ENCODE measurements around the gene CIB4.

CIB4 gene

DNA sequence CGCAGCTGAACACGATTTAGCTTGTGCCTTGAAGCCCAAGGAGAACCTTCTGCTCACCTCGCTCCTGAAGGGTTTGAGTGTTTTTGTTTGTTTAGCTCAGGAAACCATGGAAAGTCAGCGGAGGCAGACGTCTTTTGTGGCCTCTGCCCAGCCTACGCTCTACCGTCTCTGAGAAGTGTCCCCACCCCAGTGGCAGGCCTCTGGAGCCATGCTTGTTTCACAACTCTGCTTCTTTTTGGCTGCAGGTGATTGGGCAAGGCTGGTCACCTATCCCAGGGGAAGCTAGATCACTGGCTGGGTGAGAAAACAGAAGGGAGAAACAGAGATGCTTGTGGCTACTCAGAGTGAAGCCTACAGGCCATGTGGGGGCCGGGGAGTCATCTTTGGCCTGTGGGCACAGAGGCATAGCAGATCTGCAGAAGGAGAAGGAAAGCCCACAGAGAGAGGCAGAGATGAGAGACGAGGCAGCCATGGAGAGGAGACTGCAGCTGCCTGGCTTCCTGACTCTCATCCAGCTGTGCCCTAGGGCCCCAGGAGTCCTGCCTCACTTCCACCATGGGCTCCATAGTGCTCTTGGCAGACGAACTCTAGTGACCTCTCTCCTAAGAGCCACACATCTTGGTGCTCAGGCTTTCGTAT is 50.1 kb downstream of the CIB4 start:
- no peak overlapping the region for H3K4me3 ChIP-seq
- TF ChIP-seq, protein P1, sequence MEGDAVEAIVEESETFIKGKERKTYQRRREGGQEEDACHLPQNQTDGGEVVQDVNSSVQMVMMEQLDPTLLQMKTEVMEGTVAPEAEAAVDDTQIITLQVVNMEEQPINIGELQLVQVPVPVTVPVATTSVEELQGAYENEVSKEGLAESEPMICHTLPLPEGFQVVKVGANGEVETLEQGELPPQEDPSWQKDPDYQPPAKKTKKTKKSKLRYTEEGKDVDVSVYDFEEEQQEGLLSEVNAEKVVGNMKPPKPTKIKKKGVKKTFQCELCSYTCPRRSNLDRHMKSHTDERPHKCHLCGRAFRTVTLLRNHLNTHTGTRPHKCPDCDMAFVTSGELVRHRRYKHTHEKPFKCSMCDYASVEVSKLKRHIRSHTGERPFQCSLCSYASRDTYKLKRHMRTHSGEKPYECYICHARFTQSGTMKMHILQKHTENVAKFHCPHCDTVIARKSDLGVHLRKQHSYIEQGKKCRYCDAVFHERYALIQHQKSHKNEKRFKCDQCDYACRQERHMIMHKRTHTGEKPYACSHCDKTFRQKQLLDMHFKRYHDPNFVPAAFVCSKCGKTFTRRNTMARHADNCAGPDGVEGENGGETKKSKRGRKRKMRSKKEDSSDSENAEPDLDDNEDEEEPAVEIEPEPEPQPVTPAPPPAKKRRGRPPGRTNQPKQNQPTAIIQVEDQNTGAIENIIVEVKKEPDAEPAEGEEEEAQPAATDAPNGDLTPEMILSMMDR (IDR thresholded peaks at IDR 0.05): no peak
- intact Hi-C loops (cut with DNase I; ENCODE audit: low total_unique reads): no loop called here
- H3K27me3 ChIP-seq: peaks cover 0 to 3% of the 10 kb centered on the region in 2 donors
- H3K36me3 ChIP-seq: no peaks in the 10 kb centered on the region
- H3K27ac ChIP-seq: no peak overlapping the region
- H3K4me1 ChIP-seq: no peaks in the 10 kb centered on the region
- no peak for DNase-seq
- H3K9me3 ChIP-seq: no peaks in the 10 kb centered on the region

DNA sequence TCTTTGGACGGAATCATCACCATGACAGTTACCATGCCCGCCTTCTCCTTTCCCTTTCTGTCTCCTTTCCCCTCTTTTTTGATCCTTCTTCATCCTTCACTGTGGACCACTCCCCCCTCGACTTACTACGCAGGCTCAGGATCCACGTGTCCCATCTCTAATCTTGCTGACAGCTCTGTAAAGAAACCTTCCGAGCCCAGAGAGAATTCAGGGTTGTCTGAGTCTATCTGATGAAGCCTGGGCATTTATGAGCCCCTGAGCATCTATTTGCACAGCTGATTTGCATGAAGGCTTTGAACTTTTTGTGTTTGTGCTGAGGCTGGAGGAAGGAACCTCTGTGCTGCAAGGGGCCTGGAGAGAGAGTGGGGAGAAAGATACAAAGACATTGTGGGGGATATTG is 50.7 kb downstream of the CIB4 start:
- intact Hi-C loops (cut with DNase I; ENCODE audit: low total_unique reads): no loop called here
- H3K9me3 ChIP-seq: no peaks in the 10 kb centered on the region
- no peaks in the 10 kb centered on the region for H3K4me1 ChIP-seq
- no peak overlapping the region for H3K27ac ChIP-seq
- no peaks in the 10 kb centered on the region for H3K36me3 ChIP-seq
- TF ChIP-seq, protein P1 (IDR thresholded peaks at IDR 0.05): no peak
- peak in 1 of 2 donors; percentile 28 for DNase-seq
- H3K4me3 ChIP-seq: no peak overlapping the region
- peaks cover 0 to 3% of the 10 kb centered on the region in 2 donors for H3K27me3 ChIP-seq

DNA sequence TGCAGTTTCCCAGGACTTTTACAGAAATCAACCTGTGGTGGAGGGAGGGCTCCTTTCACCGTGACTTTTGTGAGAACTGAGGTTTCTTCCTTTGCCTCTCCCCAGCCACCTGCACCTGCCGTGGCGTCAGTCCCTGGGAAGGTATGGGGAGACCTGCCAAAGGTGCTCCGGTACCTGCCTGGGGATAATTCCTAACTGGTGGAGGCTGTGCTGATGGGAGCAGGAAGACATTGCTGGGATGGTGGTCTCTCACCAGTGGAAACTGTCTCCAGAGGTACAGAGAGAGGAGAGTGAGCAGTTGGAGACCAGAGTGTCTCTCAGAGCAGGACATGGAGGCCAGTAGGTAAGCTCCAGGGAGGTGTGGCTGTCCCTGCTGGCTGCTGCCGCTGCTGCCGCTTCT is 52.6 kb downstream of the CIB4 start:
- TF ChIP-seq, protein P1 (IDR thresholded peaks at IDR 0.05): no peak
- peak in 1 of 2 donors; percentile 40 for DNase-seq
- Histone ChIP-seq H3K4me3 (no peak overlapping the region), H3K4me1 (no peaks in the 10 kb centered on the region), H3K27me3 (peaks cover 0 to 22% of the 10 kb centered on the region in 2 donors), H3K9me3 (no peaks in the 10 kb centered on the region), H3K36me3 (no peaks in the 10 kb centered on the region), H3K27ac (no peak overlapping the region)
- intact Hi-C loops (cut with DNase I; ENCODE audit: low total_unique reads): no loop called here

DNA sequence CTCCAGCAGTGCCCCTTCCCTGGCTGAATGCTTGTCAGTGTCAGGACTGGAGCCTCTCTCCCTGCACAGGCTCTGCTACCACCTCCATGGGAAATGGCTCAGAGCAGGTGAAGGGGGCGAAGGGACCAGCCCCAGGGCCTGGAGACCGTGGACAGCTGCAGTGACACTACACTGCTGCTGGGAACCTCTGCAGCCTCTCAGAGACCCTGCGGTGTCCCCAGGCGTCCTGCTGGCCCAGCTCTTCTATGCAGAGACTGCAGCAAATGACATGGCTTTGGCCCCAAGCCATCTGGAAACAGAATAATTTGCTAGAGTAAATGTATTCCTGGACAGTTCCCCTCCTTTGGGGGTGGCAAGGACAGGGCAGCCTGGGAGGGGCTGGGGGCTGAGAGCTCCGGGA is 53.2 kb downstream of the CIB4 start:
- H3K4me1 ChIP-seq: no peaks in the 10 kb centered on the region
- no peak overlapping the region for H3K4me3 ChIP-seq
- DNase-seq: peak in 1 of 2 donors; percentile 19
- H3K36me3 ChIP-seq: no peaks in the 10 kb centered on the region
- intact Hi-C loops (cut with DNase I; ENCODE audit: low total_unique reads): no loop called here
- H3K27ac ChIP-seq: no peak overlapping the region
- H3K9me3 ChIP-seq: no peaks in the 10 kb centered on the region
- TF ChIP-seq, protein P1 (IDR thresholded peaks at IDR 0.05): no peak
- H3K27me3 ChIP-seq: peaks cover 0 to 26% of the 10 kb centered on the region in 2 donors

DNA sequence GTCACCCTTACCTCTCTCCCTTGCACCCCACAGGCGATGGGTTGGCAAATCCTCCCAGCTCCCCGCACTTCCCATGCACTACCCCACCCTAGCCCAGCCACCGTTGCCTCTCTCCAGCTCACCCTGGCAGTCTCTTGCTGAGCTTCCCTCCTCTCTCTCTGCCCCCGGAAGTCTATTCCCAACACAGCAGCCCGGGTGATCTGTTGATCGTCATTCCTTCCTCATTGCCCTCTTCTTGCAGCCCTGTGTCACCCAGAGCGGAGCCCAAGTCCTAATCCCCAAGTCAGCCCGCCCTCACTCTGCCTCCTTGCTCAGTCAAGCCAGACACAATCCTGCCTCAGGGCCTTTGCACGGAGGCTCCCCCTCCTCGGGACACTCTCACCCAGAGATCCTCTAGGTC is 55.2 kb downstream of the CIB4 start:
- H3K36me3 ChIP-seq: no peaks in the 10 kb centered on the region
- H3K4me1 ChIP-seq: no peaks in the 10 kb centered on the region
- no peak overlapping the region for H3K4me3 ChIP-seq
- intact Hi-C loops (cut with DNase I; ENCODE audit: low total_unique reads): no loop called here
- H3K9me3 ChIP-seq: no peaks in the 10 kb centered on the region
- H3K27ac ChIP-seq: no peak overlapping the region
- H3K27me3 ChIP-seq: peaks cover 0 to 31% of the 10 kb centered on the region in 2 donors
- TF ChIP-seq, protein P1 (IDR thresholded peaks at IDR 0.05): no peak
- peak in 1 of 2 donors; percentile 48 for DNase-seq

Data from tibial artery (tissue), 4 donors.